ENCODE data around the gene DCTN4. TPM values are rescaled to one million over a fixed set of nuclear protein-coding genes. Genes with fewer than 3 reads are reported as not detected.

Gene DCTN4
- total RNA-seq, 6 experiments from 2014 or later = 60.1 to 76.9 (median 68.7) TPM

GRCh38 chr5:150663936-150664335 is 94.9 kb downstream of the DCTN4 start:
- no peak for DNase-seq
- Mint-ChIP-seq H3K4me3 (no peak overlapping the region), H3K27me3 (ENCODE audit: insufficient read depth) (peaks cover 4% of the 10 kb centered on the region), H3K9me3 (no peaks in the 10 kb centered on the region), H3K27ac (no peak overlapping the region), H3K4me1 (ENCODE audit: low read depth) (peaks cover 7% of the 10 kb centered on the region), H3K36me3 (ENCODE audit: low read depth) (no peaks in the 10 kb centered on the region)
- TF ChIP-seq, protein P1, sequence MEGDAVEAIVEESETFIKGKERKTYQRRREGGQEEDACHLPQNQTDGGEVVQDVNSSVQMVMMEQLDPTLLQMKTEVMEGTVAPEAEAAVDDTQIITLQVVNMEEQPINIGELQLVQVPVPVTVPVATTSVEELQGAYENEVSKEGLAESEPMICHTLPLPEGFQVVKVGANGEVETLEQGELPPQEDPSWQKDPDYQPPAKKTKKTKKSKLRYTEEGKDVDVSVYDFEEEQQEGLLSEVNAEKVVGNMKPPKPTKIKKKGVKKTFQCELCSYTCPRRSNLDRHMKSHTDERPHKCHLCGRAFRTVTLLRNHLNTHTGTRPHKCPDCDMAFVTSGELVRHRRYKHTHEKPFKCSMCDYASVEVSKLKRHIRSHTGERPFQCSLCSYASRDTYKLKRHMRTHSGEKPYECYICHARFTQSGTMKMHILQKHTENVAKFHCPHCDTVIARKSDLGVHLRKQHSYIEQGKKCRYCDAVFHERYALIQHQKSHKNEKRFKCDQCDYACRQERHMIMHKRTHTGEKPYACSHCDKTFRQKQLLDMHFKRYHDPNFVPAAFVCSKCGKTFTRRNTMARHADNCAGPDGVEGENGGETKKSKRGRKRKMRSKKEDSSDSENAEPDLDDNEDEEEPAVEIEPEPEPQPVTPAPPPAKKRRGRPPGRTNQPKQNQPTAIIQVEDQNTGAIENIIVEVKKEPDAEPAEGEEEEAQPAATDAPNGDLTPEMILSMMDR (IDR thresholded peaks at IDR 0.05) = no peak

DNA sequence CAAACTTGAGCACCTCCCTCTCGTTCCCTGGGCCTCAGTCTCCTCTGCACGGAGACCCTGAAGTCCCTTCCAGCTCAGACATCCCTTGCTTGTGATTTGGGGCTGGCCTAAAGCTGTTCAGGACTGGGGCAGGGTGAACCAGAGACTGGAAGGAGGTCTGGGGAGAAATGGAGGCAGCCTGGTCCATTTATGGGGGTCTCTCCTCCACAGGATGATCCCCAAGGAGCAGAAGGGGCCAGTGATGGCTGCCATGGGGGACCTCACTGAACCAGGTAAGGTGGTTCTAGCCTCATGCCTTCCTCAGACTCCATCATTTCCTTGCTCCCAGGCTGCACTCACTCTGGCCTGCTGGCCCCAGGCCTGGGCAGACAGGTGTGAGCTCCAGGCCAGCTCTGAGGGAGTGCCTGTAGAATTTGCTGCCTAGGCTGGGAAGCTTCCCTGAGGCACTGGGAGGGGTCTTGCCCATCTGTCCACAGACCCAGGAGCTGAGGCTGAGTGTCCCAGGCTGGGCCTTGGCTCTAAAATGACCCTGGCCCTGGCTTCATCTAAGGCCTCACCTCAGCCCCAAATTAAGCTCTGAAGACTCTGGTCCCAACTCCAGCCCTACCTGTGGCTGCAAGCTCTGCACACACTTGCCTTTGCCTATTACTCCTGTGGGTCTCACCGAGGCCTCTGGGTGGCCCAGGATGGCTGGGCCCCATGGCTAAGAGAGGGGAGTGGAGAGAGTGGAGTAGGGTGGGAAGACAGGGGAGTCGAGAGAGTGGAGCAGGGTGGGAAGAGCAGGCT is 95.9 kb downstream of the DCTN4 start:
- Mint-ChIP-seq H3K4me1 (ENCODE audit: low read depth) (peaks cover 7% of the 10 kb centered on the region), H3K4me3 (no peak overlapping the region), H3K9me3 (no peaks in the 10 kb centered on the region), H3K27ac (no peak overlapping the region), H3K36me3 (ENCODE audit: low read depth) (no peaks in the 10 kb centered on the region), H3K27me3 (ENCODE audit: insufficient read depth) (peaks cover 6% of the 10 kb centered on the region)
- TF ChIP-seq, protein P1 (IDR thresholded peaks at IDR 0.05) = no peak
- DNase-seq = no peak

DNA sequence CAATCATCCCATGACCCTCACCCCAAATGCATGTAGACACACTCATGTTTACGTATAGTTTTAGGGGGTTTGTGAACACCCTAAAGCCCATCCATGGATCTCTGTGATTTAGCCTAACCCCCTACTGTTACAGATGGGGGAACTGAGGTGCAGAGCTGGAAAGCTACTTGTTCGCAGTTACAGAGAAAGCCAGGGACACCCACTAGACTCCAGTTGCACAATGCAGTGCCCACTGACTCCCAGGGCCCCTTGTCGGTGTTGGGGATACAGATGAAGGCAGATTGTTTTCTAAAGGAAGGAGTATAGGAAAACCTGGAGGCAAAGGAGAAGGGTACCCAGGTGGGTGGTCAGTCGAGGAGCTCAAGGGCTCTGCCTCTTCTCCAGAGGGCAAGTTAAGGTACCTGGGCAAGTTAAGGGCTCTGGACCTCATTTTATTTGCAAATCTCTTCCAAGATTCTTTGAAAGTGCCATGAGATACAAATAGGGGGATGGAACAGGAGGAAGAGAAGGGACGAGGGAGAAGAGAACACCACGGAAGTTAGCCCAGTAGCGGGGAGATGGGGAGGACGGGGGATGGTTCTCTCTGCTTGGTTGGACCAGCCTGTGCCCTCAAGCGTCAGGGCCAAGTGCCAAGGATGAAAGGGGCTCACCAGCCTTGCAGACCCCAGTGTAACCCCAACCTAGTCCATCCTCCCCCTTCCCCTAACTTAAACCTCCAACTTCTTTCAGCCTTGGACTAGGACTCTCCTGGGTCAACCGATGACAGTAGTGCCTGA is 96.8 kb downstream of the DCTN4 start:
- H3K36me3 Mint-ChIP-seq (ENCODE audit: low read depth) = no peaks in the 10 kb centered on the region
- peaks cover 6% of the 10 kb centered on the region for H3K27me3 Mint-ChIP-seq (ENCODE audit: insufficient read depth)
- no peak overlapping the region for H3K4me3 Mint-ChIP-seq
- peaks cover 16% of the 10 kb centered on the region for H3K4me1 Mint-ChIP-seq (ENCODE audit: low read depth)
- TF ChIP-seq, protein P1 (IDR thresholded peaks at IDR 0.05) = no peak
- no peak overlapping the region for H3K27ac Mint-ChIP-seq
- DNase-seq = no peak
- H3K9me3 Mint-ChIP-seq = no peaks in the 10 kb centered on the region

DNA sequence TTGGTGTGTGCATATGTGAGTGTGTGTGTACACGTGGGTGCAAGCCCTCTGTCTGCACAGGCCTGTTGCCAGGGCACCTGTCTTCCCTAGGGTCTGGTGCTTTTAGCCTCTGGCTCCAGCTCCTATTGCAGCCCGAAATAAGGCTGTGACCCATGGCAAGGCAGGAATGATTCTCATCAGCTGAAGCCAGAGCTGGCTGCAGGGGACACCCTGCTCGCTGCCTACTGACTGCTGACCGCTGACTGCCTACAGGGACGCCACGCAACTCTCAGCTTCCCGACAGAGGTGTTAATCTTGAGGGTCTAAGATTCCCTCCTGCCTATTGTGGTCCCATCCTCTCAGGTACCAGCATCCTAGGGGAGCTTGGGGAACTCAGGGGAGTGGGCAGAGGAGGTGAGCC is 97.7 kb downstream of the DCTN4 start, which contains the start of gene MYOZ3:
Gene MYOZ3, plus strand, starts transcription at position 166 of the 400 bp plus-strand sequence. CDS start 1,691 bp downstream, outside the sequence.
- H3K4me1 Mint-ChIP-seq (ENCODE audit: low read depth) = peaks cover 18% of the 10 kb centered on the region
- no peaks in the 10 kb centered on the region for H3K9me3 Mint-ChIP-seq
- TF ChIP-seq, protein P1 (IDR thresholded peaks at IDR 0.05) = no peak
- H3K27me3 Mint-ChIP-seq (ENCODE audit: insufficient read depth) = peaks cover 6% of the 10 kb centered on the region
- no peak for DNase-seq
- no peak within 1 kb of the TSS for H3K27ac Mint-ChIP-seq
- H3K4me3 Mint-ChIP-seq = no peak within 1 kb of the TSS
- no peaks in the 10 kb centered on the region for H3K36me3 Mint-ChIP-seq (ENCODE audit: low read depth)

- no peak overlapping the region for H3K27ac Mint-ChIP-seq
- peaks cover 6% of the 10 kb centered on the region for H3K27me3 Mint-ChIP-seq (ENCODE audit: insufficient read depth)
- no peaks in the 10 kb centered on the region for H3K9me3 Mint-ChIP-seq
- peaks cover 17% of the 10 kb centered on the region for H3K4me1 Mint-ChIP-seq (ENCODE audit: low read depth)
- no peak for DNase-seq
- H3K4me3 Mint-ChIP-seq = no peak overlapping the region
- TF ChIP-seq, protein P1 (IDR thresholded peaks at IDR 0.05) = no peak
- no peaks in the 10 kb centered on the region for H3K36me3 Mint-ChIP-seq (ENCODE audit: low read depth)
Observed at GRCh38 chr5:150660108-150660831, 98.5 kb downstream of the DCTN4 start.
